Hindlimb muscle (tissue), 1 donor: ENCODE data around the gene CAPN3. TPM values are rescaled to one million over a fixed set of nuclear protein-coding genes. Genes with fewer than 3 reads are reported as not detected.

Experiments
- DNase-seq: peaks from one replicate; pipeline ENCODE4 v3.0.0-alpha.2; 2013
- polyA plus RNA-seq: library from polyadenylated mRNA; unstranded; fragments of 120-200 nt; gene quantifications from one replicate; pipeline ENCODE4 v1.2.1, GENCODE V29; 2013; ENCODE audit not compliant: insufficient read length

The CAPN3 gene
- polyA plus RNA-seq, 1 donor, result 544 TPM

DNA sequence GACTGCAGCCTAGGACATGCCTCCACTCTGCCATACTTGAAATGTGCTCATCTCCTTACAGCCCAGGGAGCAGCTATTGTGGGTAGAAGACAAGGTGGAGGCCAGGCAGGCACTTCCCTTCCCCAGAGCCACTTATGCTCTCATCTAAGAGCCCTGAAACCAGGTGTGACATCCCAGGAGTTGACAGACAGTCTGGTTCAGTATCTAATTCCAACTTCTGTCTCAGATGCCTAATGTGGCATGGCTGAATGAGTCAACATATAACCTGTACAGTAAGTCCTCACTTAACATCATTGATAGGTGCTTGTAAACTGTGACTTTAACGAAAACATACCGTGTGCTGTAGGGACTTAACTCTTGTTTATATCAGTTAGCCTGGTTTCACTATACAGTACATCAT, 1.2 kb upstream of the CAPN3 start:
- no peak for DNase-seq

GRCh38 chr15:42359985-42360384, 684 bp downstream of the CAPN3 start:
- no peak for DNase-seq

GRCh38 chr15:42360535-42361112, 1.3 kb downstream of the CAPN3 start:
- no peak for DNase-seq

DNA sequence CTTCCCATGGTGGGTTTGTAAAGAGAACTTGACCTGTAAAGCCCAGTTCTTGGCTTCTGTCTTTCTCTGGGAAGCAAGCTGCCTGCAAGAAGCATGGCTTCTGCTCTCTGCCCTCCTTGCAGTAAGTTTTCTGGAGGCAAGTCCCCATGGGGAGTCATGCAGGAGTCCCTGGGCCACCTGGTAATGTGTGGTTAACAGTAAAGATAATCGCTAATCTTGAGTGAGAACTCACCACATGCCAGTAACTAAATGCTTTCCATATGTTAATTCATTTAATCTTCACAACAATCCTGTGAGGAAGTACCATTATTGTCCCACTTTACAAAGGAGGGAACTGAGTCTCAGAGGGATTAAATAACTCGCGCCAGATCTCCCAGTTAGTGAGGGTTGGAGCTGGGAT, 4.2 kb downstream of the CAPN3 start:
- DNase-seq, result no peak

GRCh38 chr15:42363942-42364341, 4.6 kb downstream of the CAPN3 start:
- no peak for DNase-seq

DNA sequence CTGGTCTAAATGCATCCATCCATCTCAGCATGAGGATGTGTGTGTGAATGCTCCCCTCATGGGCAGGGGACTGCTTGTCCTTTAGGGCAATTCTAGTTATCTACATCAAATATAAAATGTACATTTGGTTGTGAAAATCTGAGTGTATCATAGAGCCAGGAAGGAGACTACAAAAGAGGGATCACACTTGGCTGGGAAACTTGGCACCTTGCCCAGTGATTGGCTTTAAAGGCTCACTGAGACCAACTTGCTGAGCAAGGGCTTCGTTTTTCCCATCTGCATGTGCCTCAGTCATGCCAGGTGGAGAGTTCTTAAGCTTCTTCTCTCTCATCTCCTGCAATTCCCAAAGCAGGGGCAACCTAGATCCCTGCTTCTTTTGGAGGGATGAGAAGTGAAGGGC, 5.2 kb downstream of the CAPN3 start:
- no peak for DNase-seq

DNA sequence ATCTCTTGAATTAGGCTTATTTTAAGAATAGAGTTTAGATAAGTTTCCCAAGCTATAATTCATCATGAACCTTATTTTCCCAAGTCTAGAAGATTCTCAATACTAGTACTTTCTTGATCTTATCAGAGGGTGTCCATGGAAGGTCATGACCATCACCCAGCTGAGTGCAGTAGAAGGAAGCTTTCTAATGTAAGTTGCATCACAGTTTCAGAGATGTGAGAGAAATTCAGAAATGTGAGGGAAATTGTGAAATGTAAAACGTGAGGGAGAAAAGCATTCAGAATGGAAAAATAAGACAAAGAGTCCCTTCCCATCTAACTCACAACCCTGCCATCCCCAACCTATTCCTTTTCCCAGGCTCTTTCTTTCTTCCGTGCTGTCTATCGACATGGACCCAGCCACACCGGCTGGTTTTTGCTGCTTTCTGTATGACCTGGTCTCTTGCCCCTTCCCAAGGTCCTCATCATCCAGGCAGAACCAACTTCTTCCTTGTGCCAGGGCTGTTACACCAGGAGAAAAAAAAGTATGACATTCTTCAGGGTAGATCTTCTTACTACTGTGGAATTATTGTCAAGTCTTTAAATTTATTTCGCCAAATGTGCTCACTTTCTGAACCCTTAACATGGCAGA, 6.7 kb downstream of the CAPN3 start:
- no peak for DNase-seq

- no peak for DNase-seq
These were observed 7.7 kb downstream of the CAPN3 start for GRCh38 chr15:42367041-42367440.

GRCh38 chr15:42368096-42368495, 8.8 kb downstream of the CAPN3 start:
- no peak for DNase-seq

DNA sequence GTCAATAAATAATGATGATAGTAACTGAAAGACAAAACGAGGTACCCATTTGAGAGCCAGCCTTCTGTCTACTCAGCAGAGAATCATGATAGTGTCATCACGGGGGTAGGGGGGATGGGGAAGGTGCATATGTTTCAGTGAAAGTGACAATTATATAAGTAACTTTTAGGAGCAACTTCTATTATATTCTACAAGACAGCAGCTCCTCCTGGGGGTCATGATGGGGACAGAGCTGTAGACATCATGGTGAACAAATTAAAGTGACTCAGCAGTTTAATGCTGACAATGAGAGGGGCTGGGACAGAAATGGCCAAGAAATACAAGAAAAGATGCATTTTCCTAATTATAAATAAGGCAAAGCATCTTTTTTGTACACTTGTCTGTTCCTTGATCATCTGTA, 11.8 kb downstream of the CAPN3 start:
- no peak for DNase-seq

DNA sequence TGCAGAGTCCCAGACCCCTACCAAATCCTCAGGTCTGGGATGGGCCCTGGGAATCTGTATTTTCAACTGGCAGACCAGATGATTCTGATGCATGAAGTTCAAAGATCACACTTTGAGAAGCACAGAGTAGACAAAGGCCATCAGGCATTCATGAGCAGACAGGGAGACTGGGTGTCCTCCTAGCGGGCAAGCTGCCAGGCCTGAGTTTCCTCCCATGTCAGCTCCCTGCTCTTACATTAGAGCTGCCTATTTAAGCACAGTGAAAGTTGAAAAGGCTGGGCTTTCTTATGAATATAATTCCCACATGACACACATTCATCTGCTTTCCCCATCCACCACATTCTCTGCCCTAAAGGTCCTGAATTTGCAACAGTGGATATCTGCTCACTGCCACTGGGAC, 14.0 kb downstream of the CAPN3 start:
- no peak for DNase-seq

DNA sequence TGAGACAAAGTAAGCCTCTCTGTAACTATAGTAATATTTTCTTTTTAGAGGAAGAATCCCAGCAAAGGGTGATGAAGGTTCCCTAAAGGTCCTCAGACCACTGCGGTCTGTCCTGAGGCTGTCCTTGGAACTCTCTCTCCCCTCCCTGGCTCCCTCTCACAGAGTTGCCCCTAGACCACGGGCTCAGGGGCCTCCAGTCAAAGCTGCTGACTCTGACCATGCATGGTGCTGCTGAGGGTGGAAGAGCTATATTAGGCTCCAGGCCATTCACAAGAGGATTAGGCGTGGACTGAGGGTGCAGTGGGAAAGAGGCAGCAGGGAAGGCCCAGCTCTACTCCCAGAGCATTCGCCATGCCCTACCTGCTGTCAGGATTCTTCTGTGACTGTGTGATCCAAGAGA, 14.6 kb downstream of the CAPN3 start:
- DNase-seq, result no peak

GRCh38 chr15:42374810-42375209, 15.5 kb downstream of the CAPN3 start:
- DNase-seq, result no peak

GRCh38 chr15:42375252-42375651, 16.0 kb downstream of the CAPN3 start:
- no peak for DNase-seq

DNA sequence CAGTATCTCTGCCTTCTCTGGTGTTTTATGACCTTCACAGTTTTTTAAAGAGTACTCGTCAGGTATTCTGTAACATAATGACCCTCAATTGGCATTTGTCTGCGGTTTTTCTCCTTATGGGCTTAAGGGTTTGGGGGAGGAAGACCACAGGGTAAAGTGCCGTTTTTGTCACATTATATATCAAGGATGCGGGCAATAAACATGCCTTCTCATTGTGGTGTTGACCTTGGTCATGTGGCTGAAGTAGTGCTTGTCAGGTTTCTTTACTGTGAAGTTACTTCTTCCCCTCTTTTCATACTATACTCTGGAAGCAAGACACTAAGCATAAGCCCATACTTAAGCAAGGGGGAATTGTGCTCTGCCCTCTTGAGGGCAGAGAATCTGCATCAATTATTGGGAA, 16.6 kb downstream of the CAPN3 start:
- no peak for DNase-seq

DNA sequence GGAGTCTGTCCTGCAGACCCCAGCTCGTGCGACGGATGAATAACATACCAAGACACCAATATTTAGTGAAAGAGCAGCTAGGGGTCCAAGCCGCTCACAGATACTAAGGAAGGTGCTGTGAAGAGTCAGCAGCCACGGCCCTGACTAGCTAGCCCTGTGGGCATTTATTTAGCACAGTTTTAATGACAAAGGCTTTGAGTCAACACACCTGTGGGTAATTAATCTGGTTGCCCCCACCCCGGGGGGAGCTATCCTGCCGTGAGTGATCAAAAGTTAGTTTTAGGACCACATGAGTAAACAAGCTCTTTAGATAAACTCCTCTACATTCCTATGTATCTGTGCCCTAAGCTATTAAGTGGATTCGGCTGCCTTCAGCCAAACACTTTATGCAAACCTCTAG, 18.7 kb downstream of the CAPN3 start:
- DNase-seq, result no peak

GRCh38 chr15:42384597-42384996, 25.3 kb downstream of the CAPN3 start:
- DNase-seq, result no peak

GRCh38 chr15:42385206-42385979, 26.1 kb downstream of the CAPN3 start:
- DNase-seq, result no peak

- DNase-seq, result no peak
These were observed 26.8 kb downstream of the CAPN3 start for GRCh38 chr15:42385980-42386700.

- no peak for DNase-seq
These were observed 28.3 kb downstream of the CAPN3 start for GRCh38 chr15:42387603-42388002.

DNA sequence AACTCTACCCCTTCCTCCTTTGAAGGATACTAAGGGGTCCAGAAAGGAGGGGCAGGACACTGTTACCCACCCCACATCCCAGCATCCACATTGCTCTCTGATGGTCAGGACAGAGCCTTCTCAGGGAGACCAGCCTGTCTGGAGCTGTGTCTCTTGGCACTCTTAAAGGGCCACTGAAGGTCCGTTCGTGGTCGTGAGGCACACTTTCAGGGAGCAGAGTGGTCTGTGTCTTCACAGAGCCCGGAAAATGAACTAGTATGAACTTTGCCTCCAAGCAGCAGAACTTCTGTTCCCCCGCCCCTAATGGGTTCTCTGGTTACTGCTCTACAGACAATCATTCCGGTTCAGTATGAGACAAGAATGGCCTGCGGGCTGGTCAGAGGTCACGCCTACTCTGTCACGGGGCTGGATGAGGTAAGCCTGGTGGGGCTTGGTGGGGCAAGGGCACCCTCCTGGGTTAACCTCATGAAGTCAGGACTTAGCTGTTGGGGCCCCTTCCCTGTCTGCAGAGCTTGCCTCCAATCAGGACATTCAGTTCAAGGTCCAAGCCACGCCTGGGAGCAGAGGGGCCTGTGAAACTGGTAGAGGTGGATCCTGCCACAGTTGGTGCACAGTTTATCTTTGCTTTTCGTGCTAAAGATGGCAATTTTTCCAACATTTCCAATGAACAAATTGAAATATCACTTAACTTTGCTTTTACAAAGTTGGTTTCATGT, 33.2 kb downstream of the CAPN3 start:
- no peak for DNase-seq

GRCh38 chr15:42394106-42394505, 34.8 kb downstream of the CAPN3 start:
- DNase-seq, result no peak

DNA sequence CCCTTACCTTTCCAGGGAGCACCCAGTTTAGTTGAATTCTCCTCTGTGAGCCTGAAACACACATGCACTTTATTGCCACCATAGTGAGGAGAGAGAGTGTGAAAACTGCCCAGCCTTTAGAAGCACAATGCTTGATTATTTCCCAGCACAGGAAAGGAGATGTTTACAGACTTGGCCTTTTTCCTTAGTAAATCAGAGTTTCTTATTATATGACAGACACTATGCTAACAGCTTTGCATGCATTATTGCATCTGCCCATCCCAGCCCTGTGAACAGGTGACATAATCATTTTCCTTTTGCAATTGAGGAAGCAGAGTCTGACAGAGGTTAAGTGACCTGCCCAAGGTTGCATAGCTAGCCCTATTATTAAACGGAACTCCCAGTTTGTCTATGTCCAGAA, 36.5 kb downstream of the CAPN3 start:
- DNase-seq, result no peak
